Measurements from ENCODE around the gene TOMM22.

The TOMM22 gene

DNA sequence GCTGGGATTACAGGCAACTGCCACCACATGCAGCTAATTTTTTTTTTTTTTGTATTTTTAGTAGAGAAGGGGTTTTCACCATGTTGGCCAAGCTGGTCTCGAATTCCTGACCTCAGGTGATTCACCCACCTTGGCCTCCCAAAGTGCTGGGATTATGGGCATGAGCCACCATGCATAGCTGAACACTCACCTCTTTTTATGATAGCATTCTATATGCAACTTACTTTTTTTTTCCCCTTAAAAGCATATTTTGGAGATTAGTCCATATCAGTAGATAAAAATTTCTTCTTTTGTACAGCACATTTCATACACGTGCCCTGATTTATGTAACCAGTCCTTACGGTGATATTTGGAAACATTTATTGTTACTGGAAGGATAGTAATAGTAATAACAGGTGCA, 38.6 kb downstream of the TOMM22 start:
- no peak overlapping the region for H3K4me3 ChIP-seq (ENCODE audit: low read depth, low read length)
- TF ChIP-seq ZNF433 (tag by site-specific recombination; IDR thresholded peaks at IDR 0.05; ENCODE audit: low read depth) (no peak), HOXA7 (CRISPR knock-in tag; IDR thresholded peaks at IDR 0.05; ENCODE audit: borderline replicate concordance) (no peak), PBX3 (CRISPR knock-in tag; IDR thresholded peaks at IDR 0.05) (no peak), ZBTB48 (tag by site-specific recombination; IDR thresholded peaks at IDR 0.05) (no peak), ZSCAN23 (tag by site-specific recombination; IDR thresholded peaks at IDR 0.05) (no peak), SP7 (tag by site-specific recombination; IDR thresholded peaks at IDR 0.05) (no peak), WT1 (tag by site-specific recombination; IDR thresholded peaks at IDR 0.05) (no peak), ZNF560 (tag by site-specific recombination; IDR thresholded peaks at IDR 0.05; ENCODE audit: borderline replicate concordance) (no peak), SCRT1 (tag by site-specific recombination; IDR thresholded peaks at IDR 0.05; ENCODE audit: borderline replicate concordance) (no peak), GFI1B (tag by site-specific recombination; IDR thresholded peaks at IDR 0.05) (no peak), ZNF677 (tag by site-specific recombination; IDR thresholded peaks at IDR 0.05) (no peak), EGR2 (tag by site-specific recombination; IDR thresholded peaks at IDR 0.05; ENCODE audit: low read depth) (no peak), FEZF1 (tag by site-specific recombination; IDR thresholded peaks at IDR 0.05) (no peak), ZNF274 (IDR thresholded peaks at IDR 0.05; ENCODE audit: low read length) (no peak), ZNF274 (tag by site-specific recombination; IDR thresholded peaks at IDR 0.05; ENCODE audit: borderline replicate concordance) (no peak), ZNF114 (tag by site-specific recombination; IDR thresholded peaks at IDR 0.05) (no peak)
- TF ChIP-seq, protein P1, sequence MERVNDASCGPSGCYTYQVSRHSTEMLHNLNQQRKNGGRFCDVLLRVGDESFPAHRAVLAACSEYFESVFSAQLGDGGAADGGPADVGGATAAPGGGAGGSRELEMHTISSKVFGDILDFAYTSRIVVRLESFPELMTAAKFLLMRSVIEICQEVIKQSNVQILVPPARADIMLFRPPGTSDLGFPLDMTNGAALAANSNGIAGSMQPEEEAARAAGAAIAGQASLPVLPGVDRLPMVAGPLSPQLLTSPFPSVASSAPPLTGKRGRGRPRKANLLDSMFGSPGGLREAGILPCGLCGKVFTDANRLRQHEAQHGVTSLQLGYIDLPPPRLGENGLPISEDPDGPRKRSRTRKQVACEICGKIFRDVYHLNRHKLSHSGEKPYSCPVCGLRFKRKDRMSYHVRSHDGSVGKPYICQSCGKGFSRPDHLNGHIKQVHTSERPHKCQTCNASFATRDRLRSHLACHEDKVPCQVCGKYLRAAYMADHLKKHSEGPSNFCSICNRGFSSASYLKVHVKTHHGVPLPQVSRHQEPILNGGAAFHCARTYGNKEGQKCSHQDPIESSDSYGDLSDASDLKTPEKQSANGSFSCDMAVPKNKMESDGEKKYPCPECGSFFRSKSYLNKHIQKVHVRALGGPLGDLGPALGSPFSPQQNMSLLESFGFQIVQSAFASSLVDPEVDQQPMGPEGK (tag by site-specific recombination; IDR thresholded peaks at IDR 0.05), result no peak
- TF ChIP-seq, protein P2, sequence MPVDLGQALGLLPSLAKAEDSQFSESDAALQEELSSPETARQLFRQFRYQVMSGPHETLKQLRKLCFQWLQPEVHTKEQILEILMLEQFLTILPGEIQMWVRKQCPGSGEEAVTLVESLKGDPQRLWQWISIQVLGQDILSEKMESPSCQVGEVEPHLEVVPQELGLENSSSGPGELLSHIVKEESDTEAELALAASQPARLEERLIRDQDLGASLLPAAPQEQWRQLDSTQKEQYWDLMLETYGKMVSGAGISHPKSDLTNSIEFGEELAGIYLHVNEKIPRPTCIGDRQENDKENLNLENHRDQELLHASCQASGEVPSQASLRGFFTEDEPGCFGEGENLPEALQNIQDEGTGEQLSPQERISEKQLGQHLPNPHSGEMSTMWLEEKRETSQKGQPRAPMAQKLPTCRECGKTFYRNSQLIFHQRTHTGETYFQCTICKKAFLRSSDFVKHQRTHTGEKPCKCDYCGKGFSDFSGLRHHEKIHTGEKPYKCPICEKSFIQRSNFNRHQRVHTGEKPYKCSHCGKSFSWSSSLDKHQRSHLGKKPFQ (tag by site-specific recombination; IDR thresholded peaks at IDR 0.05), result no peak
- TF ChIP-seq, protein P3, sequence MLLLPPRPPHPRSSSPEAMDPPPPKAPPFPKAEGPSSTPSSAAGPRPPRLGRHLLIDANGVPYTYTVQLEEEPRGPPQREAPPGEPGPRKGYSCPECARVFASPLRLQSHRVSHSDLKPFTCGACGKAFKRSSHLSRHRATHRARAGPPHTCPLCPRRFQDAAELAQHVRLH (tag by site-specific recombination; IDR thresholded peaks at IDR 0.05), result no peak
- TF ChIP-seq, protein P4, sequence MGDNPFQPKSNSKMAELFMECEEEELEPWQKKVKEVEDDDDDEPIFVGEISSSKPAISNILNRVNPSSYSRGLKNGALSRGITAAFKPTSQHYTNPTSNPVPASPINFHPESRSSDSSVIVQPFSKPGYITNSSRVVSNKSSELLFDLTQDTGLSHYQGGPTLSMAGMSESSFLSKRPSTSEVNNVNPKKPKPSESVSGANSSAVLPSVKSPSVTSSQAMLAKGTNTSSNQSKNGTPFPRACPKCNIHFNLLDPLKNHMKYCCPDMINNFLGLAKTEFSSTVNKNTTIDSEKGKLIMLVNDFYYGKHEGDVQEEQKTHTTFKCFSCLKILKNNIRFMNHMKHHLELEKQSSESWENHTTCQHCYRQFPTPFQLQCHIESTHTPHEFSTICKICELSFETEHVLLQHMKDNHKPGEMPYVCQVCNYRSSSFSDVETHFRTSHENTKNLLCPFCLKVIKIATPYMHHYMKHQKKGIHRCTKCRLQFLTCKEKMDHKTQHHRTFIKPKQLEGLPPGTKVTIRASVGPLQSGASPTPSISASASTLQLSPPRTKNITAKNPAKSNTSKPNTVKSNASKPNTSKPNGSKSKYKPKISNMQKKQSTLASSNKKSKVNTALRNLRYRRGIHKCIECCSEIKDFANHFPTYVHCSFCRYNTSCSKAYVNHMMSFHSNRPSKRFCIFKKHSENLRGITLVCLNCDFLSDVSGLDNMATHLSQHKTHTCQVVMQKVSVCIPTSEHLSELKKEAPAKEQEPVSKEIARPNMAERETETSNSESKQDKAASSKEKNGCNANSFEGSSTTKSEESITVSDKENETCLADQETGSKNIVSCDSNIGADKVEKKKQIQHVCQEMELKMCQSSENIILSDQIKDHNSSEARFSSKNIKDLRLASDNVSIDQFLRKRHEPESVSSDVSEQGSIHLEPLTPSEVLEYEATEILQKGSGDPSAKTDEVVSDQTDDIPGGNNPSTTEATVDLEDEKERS (tag by site-specific recombination; IDR thresholded peaks at IDR 0.05), result no peak
- peaks cover 40 to 89% of the 10 kb centered on the region in 2 experiments for H3K36me3 ChIP-seq (ENCODE audit: control insufficient read depth in 2 of 2, insufficient read depth in 1 of 2, low read length in 2 of 2)
- H3K4me1 ChIP-seq (ENCODE audit: control insufficient read depth, insufficient read depth, low read length), result peaks cover 7% of the 10 kb centered on the region
- no peak overlapping the region for H3K27ac ChIP-seq (ENCODE audit: extremely low read depth, low read depth, low read length)
- no peaks in the 10 kb centered on the region for H3K9me3 ChIP-seq (ENCODE audit: control insufficient read depth, insufficient read depth, low read depth, low read length)
- POLR2A ChIA-PET, result no interaction called here
- CTCF ChIA-PET, result interaction anchor here (0.6 to 2.1 kb wide), 3 partner anchors 13 to 703 kb away, joined by 3 to 11 read pairs (median 4); no protein-coding TSS in a partner anchor

All from HEK293 (cell line).